Hepatocyte (in vitro differentiated cells): Measurements from ENCODE around the gene ALG9. TPM values are rescaled to one million over a fixed set of nuclear protein-coding genes. Genes with fewer than 3 reads are reported as not detected.

ENCODE experiments used
- DNase-seq: peaks from one replicate; pipeline ENCODE4 v3.0.0-alpha.2; 2016; ENCODE audit warnings: low spot score
- H2AFZ ChIP-seq: fragments of 200-600 bp; sonication (generic); 2 replicates; pipeline ENCODE4 v1.6.0; 2016; ENCODE audit warnings: antibody characterized with exemption, mild to moderate bottlenecking
- H3K27ac ChIP-seq: fragments of 200-600 bp; sonication (generic); 2 replicates; pipeline ENCODE4 v1.5.1; 2016; ENCODE audit warnings: mild to moderate bottlenecking
- H3K27me3 ChIP-seq: fragments of 200-600 bp; sonication (generic); 2 replicates; pipeline ENCODE4 v1.6.1; 2016
- H3K36me3 ChIP-seq: fragments of 200-600 bp; sonication (generic); replicated peaks from 2 replicates; pipeline ENCODE4 v1.5.1; 2016; ENCODE audit warnings: low read depth; ENCODE audit not compliant: insufficient read depth
- H3K4me1 ChIP-seq: fragments of 200-600 bp; sonication (generic); 2 replicates; pipeline ENCODE4 v1.5.1; 2016; ENCODE audit warnings: mild to moderate bottlenecking, moderate library complexity; ENCODE audit not compliant: insufficient read depth
- H3K4me2 ChIP-seq: fragments of 200-600 bp; sonication (generic); 2 replicates; pipeline ENCODE4 v1.6.0; 2016
- H3K4me3 ChIP-seq: fragments of 200-600 bp; sonication (generic); 2 replicates; pipeline ENCODE4 v1.5.1; 2016; ENCODE audit warnings: mild to moderate bottlenecking
- H3K79me2 ChIP-seq: fragments of 200-600 bp; sonication (generic); 2 replicates; pipeline ENCODE4 v1.6.0; 2017; ENCODE audit warnings: mild to moderate bottlenecking
- H3K9me2 ChIP-seq: fragments of 200-600 bp; sonication (generic); replicated peaks from 2 replicates; pipeline ENCODE4 v1.6.0; 2017; ENCODE audit warnings: mild to moderate bottlenecking; ENCODE audit not compliant: insufficient read depth
- H3K9me3 ChIP-seq: fragments of 200-600 bp; sonication (generic); 2 replicates; pipeline ENCODE4 v1.5.1; 2016; ENCODE audit warnings: low read depth, mild to moderate bottlenecking
- H4K20me1 ChIP-seq: fragments of 200-600 bp; sonication (generic); 2 replicates; pipeline ENCODE4 v1.6.0; 2016; ENCODE audit warnings: mild to moderate bottlenecking; ENCODE audit not compliant: insufficient read depth, poor library complexity, severe bottlenecking
- EZH2 ChIP-seq: fragments of 200-600 bp; sonication (generic); IDR thresholded peaks from 2 replicates; pipeline ENCODE4 v1.6.1; 2016; ENCODE audit warnings: antibody characterized with exemption, mild to moderate bottlenecking, borderline replicate concordance
- EZH2phosphoT487 ChIP-seq: fragments of 200-600 bp; sonication (generic); IDR thresholded peaks from one replicate; pipeline ENCODE4 v1.6.1; 2018; ENCODE audit warnings: antibody characterized with exemption, mild to moderate bottlenecking, low read depth, moderate library complexity; ENCODE audit not compliant: unreplicated experiment, severe bottlenecking
- WGBS: methylation state at CpG from one replicate; pipeline ENCODE4 v1.1.6; 2016; ENCODE audit warnings: low lambda C conversion rate; ENCODE audit errors: missing lambda C conversion rate; 5-methylcytosine and 5-hydroxymethylcytosine counted together
- polyA plus RNA-seq: library from polyadenylated mRNA; unstranded; fragments of >200 nt; fragmentation: Nextera tagmentation; extraction: Ambion mirVana; gene quantifications from 2 replicates; pipeline ENCODE4 v1.2.1, GENCODE V29; 2016
- total RNA-seq: library from RNA; depleted of rRNA; stranded (reverse); fragments of >200 nt; gene quantifications from 2 replicates; pipeline ENCODE4 v1.2.3, GENCODE V29; 2014
- TF ChIP-seq, protein P1 (sequence below): fragments of 200-600 bp; sonication (generic); IDR thresholded peaks from 2 replicates; pipeline ENCODE4 v1.5.1; 2016; ENCODE audit warnings: antibody characterized with exemption, mild to moderate bottlenecking; ENCODE audit not compliant: poor library complexity

Gene ALG9
- total and polyA plus RNA-seq, 2 experiments from 2014 or later, result 22.6 to 52.4 TPM

DNA sequence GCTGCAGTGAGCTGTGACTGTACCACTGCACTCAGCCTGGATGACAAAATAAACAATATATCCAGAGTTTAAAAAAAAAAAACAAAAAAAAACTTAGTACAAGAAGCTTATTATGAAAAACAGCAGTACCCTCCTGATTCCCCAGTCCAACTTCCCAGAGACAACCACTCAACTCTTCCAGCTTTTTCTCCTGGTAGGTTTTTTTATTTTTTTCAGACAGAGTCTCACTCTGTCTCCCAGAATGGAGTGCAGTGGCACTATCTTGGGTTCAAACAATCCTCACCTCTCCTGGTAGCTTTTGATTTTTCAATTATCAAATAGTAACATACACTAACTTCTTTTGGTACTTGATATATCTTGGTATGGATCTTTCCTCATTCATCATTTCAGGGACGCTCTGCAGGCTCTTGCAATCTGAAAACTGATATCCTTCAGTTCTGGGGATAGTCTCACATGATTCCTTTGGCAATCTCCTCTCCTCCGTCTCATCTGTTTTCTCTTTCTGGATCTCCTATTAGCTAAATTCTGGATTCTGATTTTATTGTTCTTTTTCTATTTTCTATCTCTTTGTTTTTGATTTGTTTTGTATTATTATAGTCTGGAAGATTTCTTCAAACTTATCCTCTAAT is 44.9 kb downstream of the ALG9 start:
- no peak for DNase-seq
- TF ChIP-seq EZH2phosphoT487, result no peak
- TF ChIP-seq, protein P1, sequence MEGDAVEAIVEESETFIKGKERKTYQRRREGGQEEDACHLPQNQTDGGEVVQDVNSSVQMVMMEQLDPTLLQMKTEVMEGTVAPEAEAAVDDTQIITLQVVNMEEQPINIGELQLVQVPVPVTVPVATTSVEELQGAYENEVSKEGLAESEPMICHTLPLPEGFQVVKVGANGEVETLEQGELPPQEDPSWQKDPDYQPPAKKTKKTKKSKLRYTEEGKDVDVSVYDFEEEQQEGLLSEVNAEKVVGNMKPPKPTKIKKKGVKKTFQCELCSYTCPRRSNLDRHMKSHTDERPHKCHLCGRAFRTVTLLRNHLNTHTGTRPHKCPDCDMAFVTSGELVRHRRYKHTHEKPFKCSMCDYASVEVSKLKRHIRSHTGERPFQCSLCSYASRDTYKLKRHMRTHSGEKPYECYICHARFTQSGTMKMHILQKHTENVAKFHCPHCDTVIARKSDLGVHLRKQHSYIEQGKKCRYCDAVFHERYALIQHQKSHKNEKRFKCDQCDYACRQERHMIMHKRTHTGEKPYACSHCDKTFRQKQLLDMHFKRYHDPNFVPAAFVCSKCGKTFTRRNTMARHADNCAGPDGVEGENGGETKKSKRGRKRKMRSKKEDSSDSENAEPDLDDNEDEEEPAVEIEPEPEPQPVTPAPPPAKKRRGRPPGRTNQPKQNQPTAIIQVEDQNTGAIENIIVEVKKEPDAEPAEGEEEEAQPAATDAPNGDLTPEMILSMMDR, result no peak
- TF ChIP-seq EZH2, result no peak
- Histone ChIP-seq H3K27ac (no peak overlapping the region), H3K36me3 (no peaks in the 10 kb centered on the region), H3K9me2 (no peaks in the 10 kb centered on the region), H2AFZ (no peak overlapping the region), H3K4me1 (no peaks in the 10 kb centered on the region), H3K4me2 (no peak overlapping the region), H3K4me3 (no peak overlapping the region), H4K20me1 (no peaks in the 10 kb centered on the region), H3K79me2 (no peaks in the 10 kb centered on the region), H3K9me3 (no peaks in the 10 kb centered on the region), H3K27me3 (no peaks in the 10 kb centered on the region)
- WGBS, result 90% methylated on average over 2 of the region's 2 CpGs

DNA sequence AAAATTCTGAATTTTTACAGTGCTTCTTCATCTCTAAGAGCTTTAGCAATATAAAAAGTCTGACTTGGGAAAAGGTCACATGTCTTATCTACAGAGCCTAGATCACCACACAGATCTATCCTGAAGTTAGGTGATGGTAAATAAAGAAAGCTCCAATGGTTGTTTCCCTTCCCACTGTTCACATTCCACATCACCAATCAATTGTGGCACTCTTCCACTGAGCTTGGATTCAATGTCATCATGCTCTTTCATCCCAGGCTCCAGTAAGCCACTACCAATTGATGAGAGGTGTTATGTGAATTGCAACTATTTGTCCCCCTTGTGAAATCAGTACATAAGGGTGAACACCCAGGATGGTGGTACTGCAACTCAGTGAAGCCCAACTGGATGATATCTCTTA is 47.8 kb downstream of the ALG9 start:
- H3K4me3 ChIP-seq, result no peak overlapping the region
- H3K36me3 ChIP-seq, result no peaks in the 10 kb centered on the region
- no peaks in the 10 kb centered on the region for H3K79me2 ChIP-seq

DNA sequence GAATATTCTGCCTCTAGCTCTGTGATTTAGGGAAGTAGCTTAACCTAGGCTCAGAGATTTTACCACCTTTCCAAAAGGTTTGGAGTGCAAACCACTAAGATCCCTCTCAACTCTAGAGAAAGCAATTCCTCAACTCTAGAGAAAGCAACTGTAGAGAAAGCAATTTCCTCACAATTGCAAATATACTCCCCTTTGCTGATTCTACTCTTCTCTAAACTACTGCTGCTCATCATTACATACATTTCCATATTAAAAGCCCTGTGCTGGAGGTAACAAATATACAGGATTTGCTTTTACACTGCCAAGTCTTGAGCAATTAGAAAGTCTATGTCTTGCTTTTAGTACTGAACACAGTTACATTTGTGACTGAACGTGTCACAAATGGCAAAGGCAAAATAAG is 48.2 kb downstream of the ALG9 start:
- H3K4me3 ChIP-seq, result no peak overlapping the region
- no peaks in the 10 kb centered on the region for H3K9me2 ChIP-seq
- H3K9me3 ChIP-seq, result no peaks in the 10 kb centered on the region
- H2AFZ ChIP-seq, result no peak overlapping the region
- DNase-seq, result no peak
- no peaks in the 10 kb centered on the region for H4K20me1 ChIP-seq
- no peak overlapping the region for H3K27ac ChIP-seq
- peaks cover 5% of the 10 kb centered on the region for H3K4me1 ChIP-seq
- TF ChIP-seq, protein P1, result no peak
- TF ChIP-seq EZH2phosphoT487 (no peak), EZH2 (no peak)
- H3K79me2 ChIP-seq, result no peaks in the 10 kb centered on the region
- H3K36me3 ChIP-seq, result no peaks in the 10 kb centered on the region
- no peaks in the 10 kb centered on the region for H3K27me3 ChIP-seq
- 81% methylated on average over 1 of the region's 1 CpG for WGBS
- no peak overlapping the region for H3K4me2 ChIP-seq

More for the DNA sequence above, 47.8 kb downstream of the ALG9 start:
- DNase-seq, result no peak
- peaks cover 5% of the 10 kb centered on the region for H3K4me1 ChIP-seq
- H3K9me2 ChIP-seq, result no peaks in the 10 kb centered on the region
- no peak overlapping the region for H2AFZ ChIP-seq
- H3K27ac ChIP-seq, result no peak overlapping the region
- TF ChIP-seq EZH2phosphoT487 (no peak), EZH2 (no peak)
- TF ChIP-seq, protein P1, result no peak
- no peaks in the 10 kb centered on the region for H4K20me1 ChIP-seq
- no peaks in the 10 kb centered on the region for H3K27me3 ChIP-seq
- no peaks in the 10 kb centered on the region for H3K9me3 ChIP-seq
- no peak overlapping the region for H3K4me2 ChIP-seq
